Testis (tissue), 2 donors: Measurements from ENCODE around the gene MIB2.

Experiments used
- POLR2A ChIP-seq: fragments of 450-650 bp; IDR thresholded peaks from one replicate; pipeline ENCODE4 v1.6.1; 2017; ENCODE audit warnings: antibody characterized with exemption, mild to moderate bottlenecking, moderate library complexity
- TF ChIP-seq, protein P1 (sequence below), 3 experiments: fragments of 450-650 bp in 2 of 3; fragments of 200-600 bp in 1 of 3; sonication (generic) in 1 of 3; IDR thresholded peaks; one replicate each; pipeline ENCODE4 v1.5.1; 2016 to 2019; ENCODE audit warnings: antibody characterized with exemption in 3 of 3, mild to moderate bottlenecking in 2 of 3, moderate library complexity in 1 of 3

DNA sequence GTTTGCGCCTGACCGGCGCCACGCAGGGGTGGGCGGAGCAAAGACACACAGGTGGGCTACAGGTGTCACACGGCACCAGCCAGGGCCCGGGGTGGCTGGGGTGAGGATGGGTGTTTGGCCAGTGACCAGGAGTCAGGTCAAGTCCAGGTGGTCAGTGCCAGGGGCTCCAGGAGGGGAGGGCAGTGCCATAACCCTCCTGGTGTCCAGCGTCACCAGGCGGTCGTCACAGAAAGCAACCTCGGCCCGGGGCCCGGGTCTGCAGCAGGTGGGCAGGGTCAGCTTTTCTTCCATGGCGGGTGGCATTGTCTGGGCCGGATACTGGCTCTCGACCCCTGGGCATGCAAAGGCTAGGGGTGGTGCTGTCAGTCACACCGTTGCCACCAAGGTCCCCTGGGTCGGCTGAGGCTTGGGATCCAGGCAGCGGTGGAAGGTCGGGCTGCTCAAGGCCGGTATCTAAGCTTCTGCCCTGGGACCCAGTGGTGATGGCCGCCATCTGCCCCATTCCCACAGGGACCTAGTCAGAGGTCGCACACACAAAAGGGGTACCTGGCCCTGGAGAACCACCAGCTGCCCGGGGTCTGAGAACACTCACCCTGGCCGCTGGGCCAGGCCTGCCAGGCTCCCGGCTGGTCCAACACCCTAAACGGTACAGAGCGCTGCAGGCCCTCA, 17.1 kb upstream of the MIB2 start:
- TF ChIP-seq POLR2A: no peak
- TF ChIP-seq, protein P1, sequence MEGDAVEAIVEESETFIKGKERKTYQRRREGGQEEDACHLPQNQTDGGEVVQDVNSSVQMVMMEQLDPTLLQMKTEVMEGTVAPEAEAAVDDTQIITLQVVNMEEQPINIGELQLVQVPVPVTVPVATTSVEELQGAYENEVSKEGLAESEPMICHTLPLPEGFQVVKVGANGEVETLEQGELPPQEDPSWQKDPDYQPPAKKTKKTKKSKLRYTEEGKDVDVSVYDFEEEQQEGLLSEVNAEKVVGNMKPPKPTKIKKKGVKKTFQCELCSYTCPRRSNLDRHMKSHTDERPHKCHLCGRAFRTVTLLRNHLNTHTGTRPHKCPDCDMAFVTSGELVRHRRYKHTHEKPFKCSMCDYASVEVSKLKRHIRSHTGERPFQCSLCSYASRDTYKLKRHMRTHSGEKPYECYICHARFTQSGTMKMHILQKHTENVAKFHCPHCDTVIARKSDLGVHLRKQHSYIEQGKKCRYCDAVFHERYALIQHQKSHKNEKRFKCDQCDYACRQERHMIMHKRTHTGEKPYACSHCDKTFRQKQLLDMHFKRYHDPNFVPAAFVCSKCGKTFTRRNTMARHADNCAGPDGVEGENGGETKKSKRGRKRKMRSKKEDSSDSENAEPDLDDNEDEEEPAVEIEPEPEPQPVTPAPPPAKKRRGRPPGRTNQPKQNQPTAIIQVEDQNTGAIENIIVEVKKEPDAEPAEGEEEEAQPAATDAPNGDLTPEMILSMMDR (IDR thresholded peaks at IDR 0.05): no peak
